Activated CD4-positive, alpha-beta memory T cell treated with anti-CD3 and anti-CD28 coated beads, Interleukin-2, amount 10 ng/mL, durations not matched to agents 7 days and 5 days (primary cell): Measurements from ENCODE around the gene P4HA3. TPM values are rescaled to one million over a fixed set of nuclear protein-coding genes. Genes with fewer than 3 reads are reported as not detected.

Experiments
- CTCF ChIA-PET: fragments of 350-600 bp; sonication (Branson Sonifier 250); formaldehyde crosslinking; loops from one replicate; lab custom pipeline; 2021; ENCODE audit warnings: antibody characterized with exemption, inconsistent platforms; lab: Charles Lee
- POLR2A ChIA-PET: fragments of 350-600 bp; sonication (Branson Sonifier 250); formaldehyde crosslinking; loops from one replicate; lab custom pipeline; 2021; ENCODE audit warnings: antibody characterized with exemption; lab: Charles Lee
- DNase-seq: peaks from one replicate; pipeline ENCODE4 v3.0.0-alpha.2; 2020
- H3K27ac Mint-ChIP-seq: one replicate; pipeline ENCODE4 v1.8.0; 2021; ENCODE audit warnings: mild to moderate bottlenecking, mixed read lengths
- H3K27me3 Mint-ChIP-seq: one replicate; pipeline ENCODE4 v1.8.0; 2021; ENCODE audit warnings: mixed read lengths
- H3K36me3 Mint-ChIP-seq: one replicate; pipeline ENCODE4 v1.8.0; 2021; ENCODE audit warnings: low read depth, mixed read lengths
- H3K4me1 Mint-ChIP-seq: one replicate; pipeline ENCODE4 v1.8.0; 2021; ENCODE audit warnings: mixed read lengths
- H3K4me3 Mint-ChIP-seq: one replicate; pipeline ENCODE4 v1.8.0; 2021; ENCODE audit warnings: mild to moderate bottlenecking, mixed read lengths
- H3K9me3 Mint-ChIP-seq: one replicate; pipeline ENCODE4 v1.8.0; 2021; ENCODE audit warnings: mixed read lengths
- total RNA-seq, 2 experiments: library from RNA; stranded (reverse); gene quantifications; one replicate each; pipeline ENCODE4 v1.2.3, GENCODE V29; 2021

The P4HA3 gene
- total RNA-seq, 2 experiments from 2014 or later, result not detected

- DNase-seq, result no peak
- CTCF ChIA-PET, result interaction anchor here (1.1 kb wide), 1 partner anchor 200 kb away, joined by 3 read pairs; no protein-coding TSS in a partner anchor
- Mint-ChIP-seq H3K4me1 (no peaks in the 10 kb centered on the region), H3K4me3 (no peak overlapping the region), H3K36me3 (peaks cover 23% of the 10 kb centered on the region), H3K27ac (no peak overlapping the region), H3K9me3 (no peaks in the 10 kb centered on the region), H3K27me3 (no peaks in the 10 kb centered on the region)
- POLR2A ChIA-PET, result no interaction called here
Measured at GRCh38 chr11:74249496-74249895, 61.9 kb downstream of the P4HA3 start.

GRCh38 chr11:74248469-74248868 is 63.0 kb downstream of the P4HA3 start:
- Mint-ChIP-seq H3K27me3 (no peaks in the 10 kb centered on the region), H3K9me3 (no peaks in the 10 kb centered on the region), H3K4me1 (no peaks in the 10 kb centered on the region), H3K27ac (no peak overlapping the region), H3K36me3 (peaks cover 23% of the 10 kb centered on the region), H3K4me3 (no peak overlapping the region)
- POLR2A ChIA-PET, result no interaction called here
- no peak for DNase-seq
- CTCF ChIA-PET, result no interaction called here

GRCh38 chr11:74238243-74238642 is 73.2 kb downstream of the P4HA3 start:
- Mint-ChIP-seq H3K27me3 (no peaks in the 10 kb centered on the region), H3K36me3 (peaks cover 32% of the 10 kb centered on the region), H3K4me3 (no peak overlapping the region), H3K9me3 (no peaks in the 10 kb centered on the region), H3K4me1 (no peaks in the 10 kb centered on the region), H3K27ac (no peak overlapping the region)
- no peak for DNase-seq
- ChIA-PET POLR2A (no interaction called here), CTCF (interaction anchor here (2.1 kb wide), 1 partner anchor 18 kb away, joined by 8 read pairs; no protein-coding TSS in a partner anchor)

DNA sequence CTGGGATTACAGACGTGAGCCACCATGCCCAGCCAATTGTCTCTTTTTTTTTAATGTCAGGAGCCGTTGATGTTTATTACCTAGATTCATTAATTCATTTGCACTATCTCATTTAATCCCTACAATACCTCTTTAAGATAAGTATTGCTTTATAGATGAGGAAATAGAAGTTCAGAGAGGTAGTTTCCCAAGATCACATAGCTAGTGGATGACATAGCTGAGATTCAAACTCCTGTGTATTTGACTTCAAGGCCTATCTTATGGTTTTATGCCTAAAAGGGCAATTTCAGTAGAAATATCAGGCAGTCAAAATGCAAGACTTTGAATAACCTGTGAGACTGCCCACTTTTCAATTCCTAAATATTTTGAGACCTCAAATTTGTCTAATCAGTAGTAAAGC is 73.9 kb downstream of the P4HA3 start:
- POLR2A ChIA-PET, result no interaction called here
- peaks cover 29% of the 10 kb centered on the region for H3K36me3 Mint-ChIP-seq

GRCh38 chr11:74235121-74235520 is 76.3 kb downstream of the P4HA3 start:
- Mint-ChIP-seq H3K4me3 (no peak overlapping the region), H3K4me1 (peaks cover 10% of the 10 kb centered on the region), H3K9me3 (no peaks in the 10 kb centered on the region), H3K27ac (no peak overlapping the region), H3K27me3 (no peaks in the 10 kb centered on the region), H3K36me3 (peaks cover 31% of the 10 kb centered on the region)
- ChIA-PET POLR2A (no interaction called here), CTCF (no interaction called here)
- no peak for DNase-seq

More for the DNA sequence above, 73.9 kb downstream of the P4HA3 start:
- no peak overlapping the region for H3K27ac Mint-ChIP-seq
- DNase-seq, result no peak
- H3K27me3 Mint-ChIP-seq, result no peaks in the 10 kb centered on the region
- H3K4me3 Mint-ChIP-seq, result no peak overlapping the region
- CTCF ChIA-PET, result interaction anchor here (2.1 kb wide), 1 partner anchor 18 kb away, joined by 8 read pairs; no protein-coding TSS in a partner anchor
- peaks cover 3% of the 10 kb centered on the region for H3K4me1 Mint-ChIP-seq
- no peaks in the 10 kb centered on the region for H3K9me3 Mint-ChIP-seq

- POLR2A ChIA-PET, result no interaction called here
- CTCF ChIA-PET, result no interaction called here
Measured at GRCh38 chr11:74233683-74234082, 77.8 kb downstream of the P4HA3 start.

DNA sequence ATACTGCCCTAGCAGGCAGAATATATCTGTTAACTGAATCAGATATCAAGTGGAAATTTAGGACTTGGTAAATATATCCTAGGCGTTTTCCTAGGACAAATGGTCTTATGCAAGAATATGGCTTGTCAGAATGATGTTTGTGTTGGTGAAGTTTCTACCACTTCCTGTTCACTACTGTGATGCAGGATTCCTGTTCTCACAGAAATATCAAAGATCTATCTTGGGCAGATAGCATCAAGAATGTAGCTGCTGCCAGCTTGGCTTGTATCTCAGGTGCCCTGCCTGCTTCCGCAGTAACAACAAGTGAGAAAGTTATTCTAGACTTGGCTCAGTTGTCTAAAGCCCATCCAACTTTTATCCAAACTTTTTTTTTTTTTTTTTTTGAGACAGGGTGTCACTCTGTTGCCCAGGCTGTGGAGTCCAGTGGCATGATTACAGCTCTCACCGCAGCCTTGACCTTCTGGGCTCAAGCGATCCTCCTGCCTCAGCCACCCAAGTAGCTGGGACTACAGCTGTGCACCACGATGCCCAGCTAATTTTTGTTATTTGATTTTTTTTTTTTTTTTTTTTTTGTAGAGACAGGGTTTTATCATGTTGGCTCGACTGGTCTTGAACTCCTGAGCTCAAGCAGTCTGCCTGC is 79.0 kb downstream of the P4HA3 start:
- POLR2A ChIA-PET, result interaction anchor here (0.6 kb wide), 2 partner anchors 149 to 227 kb away, joined by 3 to 4 read pairs; no protein-coding TSS in a partner anchor
- no peak for DNase-seq
- H3K4me3 Mint-ChIP-seq, result no peak overlapping the region
- H3K9me3 Mint-ChIP-seq, result no peaks in the 10 kb centered on the region
- H3K27me3 Mint-ChIP-seq, result no peaks in the 10 kb centered on the region
- no peak overlapping the region for H3K27ac Mint-ChIP-seq
- CTCF ChIA-PET, result interaction anchor here (0.7 kb wide), 1 partner anchor 65 kb away, joined by 3 read pairs; no protein-coding TSS in a partner anchor
- peaks cover 19% of the 10 kb centered on the region for H3K36me3 Mint-ChIP-seq
- peaks cover 10% of the 10 kb centered on the region for H3K4me1 Mint-ChIP-seq

More at GRCh38 chr11:74233683-74234082, 77.8 kb downstream of the P4HA3 start:
- no peak overlapping the region for H3K27ac Mint-ChIP-seq
- H3K9me3 Mint-ChIP-seq, result no peaks in the 10 kb centered on the region
- peaks cover 10% of the 10 kb centered on the region for H3K4me1 Mint-ChIP-seq
- no peaks in the 10 kb centered on the region for H3K27me3 Mint-ChIP-seq
- H3K4me3 Mint-ChIP-seq, result no peak overlapping the region
- DNase-seq, result no peak
- peaks cover 19% of the 10 kb centered on the region for H3K36me3 Mint-ChIP-seq

- ChIA-PET CTCF (interaction anchor here (0.8 kb wide), 1 partner anchor 29 kb away, joined by 3 read pairs; no protein-coding TSS in a partner anchor), POLR2A (no interaction called here)
- no peak overlapping the region for H3K27ac Mint-ChIP-seq
- no peak overlapping the region for H3K4me3 Mint-ChIP-seq
- no peaks in the 10 kb centered on the region for H3K9me3 Mint-ChIP-seq
- no peaks in the 10 kb centered on the region for H3K27me3 Mint-ChIP-seq
- peaks cover 24% of the 10 kb centered on the region for H3K36me3 Mint-ChIP-seq
- peaks cover 1% of the 10 kb centered on the region for H3K4me1 Mint-ChIP-seq
- no peak for DNase-seq
Measured at GRCh38 chr11:74226907-74227306, 84.5 kb downstream of the P4HA3 start.

DNA sequence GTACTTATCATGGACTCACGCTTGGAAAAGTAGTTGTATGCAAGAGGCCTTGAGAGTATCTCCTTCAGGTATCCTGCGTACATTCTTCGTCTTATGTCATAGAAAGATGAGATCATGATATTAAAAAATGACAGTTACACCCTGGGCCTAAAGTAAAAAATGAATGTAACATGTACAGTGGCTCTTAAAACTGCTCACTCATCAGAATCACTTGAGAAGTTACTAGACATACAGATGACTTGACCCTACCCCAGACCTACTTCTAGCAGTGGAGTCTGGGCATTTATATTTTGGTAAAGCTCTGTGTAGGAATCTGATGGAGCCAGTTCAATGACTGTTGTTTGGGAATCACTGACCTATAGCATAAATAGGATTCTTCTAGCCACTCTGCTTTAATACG is 85.9 kb downstream of the P4HA3 start:
- ChIA-PET POLR2A (no interaction called here), CTCF (no interaction called here)
- no peak overlapping the region for H3K27ac Mint-ChIP-seq
- H3K36me3 Mint-ChIP-seq, result peaks cover 19% of the 10 kb centered on the region
- no peaks in the 10 kb centered on the region for H3K27me3 Mint-ChIP-seq
- H3K4me3 Mint-ChIP-seq, result no peak overlapping the region
- H3K4me1 Mint-ChIP-seq, result no peaks in the 10 kb centered on the region
- DNase-seq, result no peak
- H3K9me3 Mint-ChIP-seq, result peaks cover 2% of the 10 kb centered on the region

DNA sequence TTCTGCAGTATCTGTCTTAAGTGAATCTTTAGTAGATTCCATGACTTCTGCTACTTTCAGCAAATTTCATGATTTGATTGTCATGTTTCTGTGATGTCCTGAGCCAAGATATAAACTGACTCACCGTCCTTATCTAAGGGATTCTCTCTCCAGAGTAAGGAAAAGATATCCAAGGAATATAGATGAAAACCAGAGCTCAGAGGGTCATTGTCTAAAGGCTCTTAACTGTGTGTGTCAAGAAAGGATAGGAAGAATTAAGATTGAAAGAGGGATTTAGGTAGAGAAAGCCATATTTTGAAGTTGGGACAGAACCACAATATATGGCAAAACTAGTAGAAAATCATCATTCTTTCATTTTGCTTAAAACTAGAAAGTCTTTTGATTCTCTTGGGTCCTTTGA is 89.6 kb downstream of the P4HA3 start:
- no peak overlapping the region for H3K4me3 Mint-ChIP-seq
- CTCF ChIA-PET, result no interaction called here
- peaks cover 2% of the 10 kb centered on the region for H3K9me3 Mint-ChIP-seq
- H3K4me1 Mint-ChIP-seq, result no peaks in the 10 kb centered on the region
- DNase-seq, result no peak
- H3K36me3 Mint-ChIP-seq, result peaks cover 13% of the 10 kb centered on the region
- H3K27ac Mint-ChIP-seq, result no peak overlapping the region
- POLR2A ChIA-PET, result no interaction called here
- no peaks in the 10 kb centered on the region for H3K27me3 Mint-ChIP-seq

GRCh38 chr11:74220376-74220775 is 91.1 kb downstream of the P4HA3 start:
- H3K4me3 Mint-ChIP-seq, result no peak overlapping the region
- H3K9me3 Mint-ChIP-seq, result peaks cover 2% of the 10 kb centered on the region
- H3K4me1 Mint-ChIP-seq, result no peaks in the 10 kb centered on the region
- H3K27me3 Mint-ChIP-seq, result no peaks in the 10 kb centered on the region
- CTCF ChIA-PET, result no interaction called here
- POLR2A ChIA-PET, result no interaction called here
- no peak for DNase-seq
- H3K27ac Mint-ChIP-seq, result no peak overlapping the region
- peaks cover 14% of the 10 kb centered on the region for H3K36me3 Mint-ChIP-seq
